Activated CD4-positive, alpha-beta T cell treated with anti-CD3 and anti-CD28 coated beads, Interleukin-2, amount 50 U/mL, for 1 hour (primary cell): Measurements from ENCODE around the gene CORO1C.
A peak's percentile ranks its signal among the peaks of the same experiment; 100 is the strongest.
"Not testable (repeated sequence)": the region's sequence is repeated elsewhere in the genome, so short reads cannot be mapped to it uniquely, and the experiment has no call there.

ENCODE experiments used
- DNase-seq: peaks from one replicate; pipeline ENCODE4 v3.0.0-alpha.2; 2020

Gene CORO1C

GRCh38 chr12:108731105-108731865 is at the start of gene CORO1C:
TSS of gene CORO1C (minus strand) at chr12:108731518. CDS start at chr12:108701318, 30,200 bp downstream.
- peak; percentile 94 for DNase-seq

- no peak for DNase-seq
These were observed 48.8 kb upstream of the CORO1C start for GRCh38 chr12:108779998-108780688.

DNA sequence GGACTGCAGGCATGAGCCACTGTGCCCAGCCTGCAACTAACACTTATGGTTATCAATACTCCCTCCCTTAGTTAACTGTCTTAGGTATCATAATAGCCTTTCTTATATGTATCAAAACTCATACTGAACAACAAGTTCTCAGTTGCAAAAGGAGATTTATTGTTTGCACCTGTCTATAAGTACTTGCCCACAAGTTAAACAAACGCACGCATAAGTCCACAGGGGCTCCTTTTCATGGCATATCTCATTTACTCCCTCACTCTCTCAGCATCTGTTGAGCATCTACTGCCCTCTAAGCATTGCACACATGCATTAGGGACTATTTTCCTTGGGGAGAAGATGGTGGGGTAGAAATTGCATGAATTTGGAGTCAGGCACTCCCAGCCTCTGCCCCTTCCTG is 46.7 kb upstream of the CORO1C start:
- DNase-seq: no peak

DNA sequence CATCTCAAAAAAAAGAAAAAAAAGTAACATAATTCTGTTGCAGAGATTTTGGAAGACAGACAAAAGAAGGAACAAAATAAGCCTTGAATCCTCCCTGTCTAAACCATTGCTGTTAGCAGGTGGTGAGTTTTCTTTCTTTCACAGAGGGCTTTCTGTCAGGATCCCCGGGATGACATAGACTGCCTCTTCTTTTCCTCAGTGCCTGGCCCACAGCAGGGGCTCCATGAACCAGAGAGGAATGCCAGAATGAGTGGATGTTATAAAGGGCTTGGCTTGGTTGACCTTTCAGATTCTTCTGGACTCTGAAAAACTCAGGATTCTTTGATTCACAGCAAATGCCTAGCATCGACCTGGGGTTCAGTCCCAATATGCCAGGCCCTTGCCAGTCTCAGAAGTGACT is 45.8 kb upstream of the CORO1C start:
- DNase-seq: no peak

- no peak for DNase-seq
These were observed 42.8 kb upstream of the CORO1C start for GRCh38 chr12:108773798-108774788.

DNA sequence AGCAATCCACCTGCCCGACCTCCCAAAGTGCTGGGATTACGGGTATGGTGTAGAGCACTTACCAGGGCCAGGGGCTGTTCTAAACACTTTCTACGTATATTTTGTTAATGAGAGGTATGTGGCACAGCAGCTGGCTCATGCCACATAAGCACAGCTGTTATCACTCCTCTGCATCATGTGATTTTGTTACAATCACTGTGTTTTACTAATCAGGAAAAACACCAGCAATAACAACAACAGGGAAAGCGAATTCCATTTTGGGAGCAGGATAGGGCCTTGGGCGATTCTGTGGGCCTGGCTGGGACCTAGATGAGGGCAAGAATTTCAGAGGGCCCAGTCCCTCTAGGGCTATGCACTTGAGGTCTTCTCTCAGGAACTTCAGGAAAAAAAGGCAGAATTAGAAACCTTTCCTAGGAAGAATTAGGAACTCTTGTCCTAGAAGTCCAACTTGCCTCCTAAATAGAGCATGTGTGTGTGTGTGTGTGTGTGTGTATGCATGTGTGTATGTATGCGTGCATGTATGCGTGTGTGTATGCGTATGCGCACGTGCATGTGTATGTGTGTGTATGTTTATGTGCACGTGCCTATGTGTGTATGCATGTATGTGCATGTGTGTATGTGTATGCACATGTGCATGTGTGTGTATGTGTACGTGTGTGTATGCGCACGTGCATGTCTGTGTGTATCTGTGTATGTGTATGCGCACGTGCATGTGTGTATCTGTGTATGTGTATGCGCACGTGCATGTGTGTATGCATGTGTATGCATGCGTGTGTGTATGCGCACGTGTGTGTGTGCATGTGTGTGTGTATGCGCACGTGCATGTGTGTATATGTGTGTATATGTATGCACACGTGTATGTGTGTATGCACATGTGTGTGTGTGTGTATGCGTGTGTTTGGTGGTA is 41.8 kb upstream of the CORO1C start:
- DNase-seq: no peak

DNA sequence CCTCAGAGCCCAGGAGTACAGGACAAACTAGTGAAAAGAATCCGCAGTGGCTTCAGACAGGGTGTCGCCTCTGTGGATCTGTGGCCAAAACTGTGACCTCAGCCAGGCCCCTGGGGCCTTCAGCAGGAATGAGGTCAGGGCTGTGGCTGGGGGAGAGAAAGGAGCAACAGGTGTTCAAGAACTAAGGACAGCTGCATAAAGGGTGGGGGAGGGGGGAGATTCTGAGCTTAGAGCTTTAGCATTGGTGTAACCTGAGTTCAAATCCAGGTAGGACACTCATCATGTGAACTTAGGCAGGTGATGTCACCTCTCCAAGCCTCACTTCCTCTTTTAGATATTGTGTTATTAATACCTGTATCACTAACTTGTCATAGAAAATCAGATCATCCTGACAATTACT is 40.9 kb upstream of the CORO1C start:
- DNase-seq: no peak

DNA sequence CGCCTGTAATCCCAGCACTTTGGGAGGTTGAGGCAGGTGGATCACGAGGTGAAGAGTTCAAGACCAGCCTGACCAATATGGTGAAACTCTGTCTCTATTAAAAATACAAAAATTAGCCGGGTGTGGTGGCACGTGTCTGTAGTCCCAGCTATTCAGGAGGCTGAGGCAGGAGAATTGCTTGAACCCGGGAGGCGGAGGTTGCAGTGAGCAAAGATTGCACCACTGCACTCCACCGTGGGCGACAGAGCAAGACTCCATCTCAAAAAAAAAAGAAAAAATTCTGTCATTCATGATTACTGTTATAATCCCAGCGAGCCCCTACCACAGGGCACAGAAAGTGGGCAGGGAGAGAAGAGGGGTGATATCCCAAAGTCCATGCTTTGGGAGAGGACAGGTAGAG is 40.5 kb upstream of the CORO1C start:
- DNase-seq: not testable (repeated sequence)

DNA sequence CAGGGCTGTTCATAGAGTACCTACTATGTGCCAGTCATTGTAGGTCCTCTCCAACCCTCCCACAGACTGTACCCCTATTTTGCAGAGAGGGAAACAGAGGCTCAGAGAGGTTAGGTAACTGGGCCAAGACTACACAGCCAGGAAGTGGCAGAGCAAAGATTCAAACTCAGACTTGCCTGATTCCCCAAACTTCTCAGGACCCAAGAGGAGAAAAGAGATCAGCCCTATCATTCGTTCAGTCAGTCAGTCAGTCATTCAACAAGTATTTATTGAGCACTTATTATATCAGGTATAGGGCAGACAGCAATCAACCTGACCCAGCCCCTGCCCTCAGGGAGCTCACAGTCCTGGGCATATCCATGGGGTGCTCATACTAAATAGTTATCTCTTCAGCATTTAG is 39.6 kb upstream of the CORO1C start:
- no peak for DNase-seq

DNA sequence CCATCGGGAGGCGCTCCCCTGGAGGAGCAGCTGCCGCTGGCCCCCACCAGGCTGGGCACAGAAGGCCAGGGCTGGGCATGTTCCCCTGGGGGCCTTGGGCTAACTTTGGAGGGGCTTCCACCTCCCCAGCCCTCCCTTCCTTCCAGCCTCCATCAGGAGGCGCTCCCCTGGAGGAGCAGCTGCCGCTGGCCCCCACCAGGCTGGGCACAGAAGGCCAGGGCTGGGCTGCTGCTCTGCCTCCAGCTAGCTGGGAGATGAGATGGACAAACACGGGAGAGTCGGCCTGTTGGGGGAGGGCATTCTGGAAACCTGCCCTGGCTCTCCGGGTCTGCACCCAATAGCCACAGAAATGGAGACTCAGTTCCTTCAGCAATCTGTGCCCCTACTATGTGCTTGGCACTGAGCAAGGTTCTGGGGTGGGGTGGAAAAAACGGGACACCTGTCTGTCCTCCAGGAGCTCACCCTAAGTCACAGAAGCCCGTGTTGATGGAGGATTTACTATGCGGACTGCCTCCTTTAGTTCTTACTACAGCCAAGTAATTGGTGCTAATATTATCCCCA is 39.0 kb upstream of the CORO1C start:
- DNase-seq: no peak

GRCh38 chr12:108768591-108769500 is 37.5 kb upstream of the CORO1C start:
- no peak for DNase-seq

GRCh38 chr12:108766294-108766693 is 35.0 kb upstream of the CORO1C start:
- no peak for DNase-seq

DNA sequence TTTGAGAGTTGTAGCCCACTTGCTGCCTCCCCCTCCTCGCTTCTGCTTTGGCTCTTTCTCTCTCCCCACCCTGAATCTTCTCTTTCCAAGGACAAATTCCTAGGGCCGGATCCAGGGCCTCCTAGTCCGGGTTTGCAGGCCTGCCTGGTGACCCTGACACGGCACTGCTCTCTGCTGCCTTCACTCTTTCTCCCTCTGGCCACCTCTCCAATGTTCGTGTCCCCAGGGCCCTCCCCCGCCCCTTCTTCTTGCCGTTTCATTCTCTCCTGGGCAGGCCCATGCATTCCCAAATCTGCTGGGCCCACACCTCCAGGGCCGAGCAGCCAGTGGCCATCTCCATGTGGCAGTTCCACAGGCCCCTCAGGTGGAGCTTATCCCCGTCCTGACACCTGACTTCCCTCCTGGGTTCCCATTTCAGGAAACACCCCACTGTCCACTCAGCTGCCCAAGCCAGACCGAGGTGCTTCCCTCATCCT is 34.0 kb upstream of the CORO1C start:
- no peak for DNase-seq

DNA sequence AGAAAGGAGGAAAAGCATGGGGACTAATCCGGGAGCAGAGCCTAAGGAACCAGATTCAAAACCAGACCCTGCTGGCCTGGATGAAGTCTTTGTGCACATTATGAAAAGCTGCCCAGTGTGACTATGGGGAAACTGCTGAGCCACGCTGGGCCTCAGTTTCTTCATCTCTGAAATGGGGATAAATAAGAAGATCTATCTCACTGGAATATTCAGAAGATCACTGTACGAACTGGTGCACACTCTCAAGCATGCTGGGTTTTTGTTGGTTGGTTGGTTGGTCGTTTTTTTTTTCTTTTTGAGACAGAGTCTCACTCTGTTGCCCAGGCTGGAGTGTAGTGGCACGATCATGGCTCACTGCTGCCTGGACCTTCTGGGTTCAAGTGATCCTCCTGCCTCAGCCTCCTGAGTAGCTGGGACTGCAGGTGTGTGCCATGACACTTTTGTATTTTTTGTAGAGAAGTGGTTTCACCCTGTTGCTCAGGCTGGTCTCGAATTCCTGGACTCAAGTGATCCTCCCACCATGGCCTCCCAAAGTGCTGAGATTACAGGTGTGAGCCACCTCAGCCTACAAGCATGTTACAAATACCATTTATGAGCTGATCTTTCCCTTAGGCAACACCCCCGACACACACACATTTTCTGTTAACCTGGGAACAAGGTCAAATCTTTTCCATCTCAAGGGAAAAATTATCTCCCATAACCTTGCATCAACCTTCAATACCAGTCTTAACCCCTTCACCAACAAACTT is 33.4 kb upstream of the CORO1C start:
- no peak for DNase-seq

GRCh38 chr12:108761226-108761625 is 29.9 kb upstream of the CORO1C start:
- DNase-seq: no peak

DNA sequence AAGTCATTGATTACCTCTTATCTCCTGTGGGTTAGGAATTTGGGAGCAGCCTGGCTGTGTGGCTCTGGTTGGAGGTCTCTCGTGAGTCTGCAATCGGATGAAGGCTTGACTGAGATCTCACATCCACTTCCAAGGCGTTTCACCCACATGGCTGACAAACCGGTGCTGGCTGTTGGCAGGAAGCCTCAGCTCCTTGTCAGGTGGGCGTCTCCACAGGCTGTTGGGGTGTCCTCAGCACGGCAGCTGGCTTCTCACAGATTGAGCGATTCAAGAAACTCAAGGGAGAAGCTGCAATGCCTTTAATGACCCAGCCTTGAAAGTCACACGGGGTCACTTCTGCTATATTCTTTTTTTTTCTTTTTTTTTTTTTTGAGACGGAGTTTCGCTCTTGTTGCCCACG is 28.6 kb upstream of the CORO1C start:
- no peak for DNase-seq

GRCh38 chr12:108757856-108758255 is 26.5 kb upstream of the CORO1C start:
- no peak for DNase-seq

DNA sequence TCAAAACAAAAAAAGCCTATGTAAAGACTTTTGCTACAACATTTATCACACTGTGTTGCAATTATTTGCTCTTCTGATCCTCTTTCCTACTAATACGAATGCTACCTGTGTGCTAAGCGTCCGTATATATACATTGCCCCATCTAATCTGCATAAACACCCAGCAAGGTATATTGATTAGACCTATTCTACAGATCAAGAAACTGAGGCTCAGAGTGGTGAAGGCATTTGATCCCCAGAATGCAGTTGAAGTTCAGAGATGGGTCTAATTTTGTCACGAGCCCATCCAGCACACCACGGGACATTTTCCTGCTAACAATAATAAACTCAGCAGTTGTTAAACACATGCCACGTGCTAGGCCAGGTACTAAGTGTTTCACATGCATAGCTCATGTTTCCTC is 25.1 kb upstream of the CORO1C start:
- DNase-seq: no peak

DNA sequence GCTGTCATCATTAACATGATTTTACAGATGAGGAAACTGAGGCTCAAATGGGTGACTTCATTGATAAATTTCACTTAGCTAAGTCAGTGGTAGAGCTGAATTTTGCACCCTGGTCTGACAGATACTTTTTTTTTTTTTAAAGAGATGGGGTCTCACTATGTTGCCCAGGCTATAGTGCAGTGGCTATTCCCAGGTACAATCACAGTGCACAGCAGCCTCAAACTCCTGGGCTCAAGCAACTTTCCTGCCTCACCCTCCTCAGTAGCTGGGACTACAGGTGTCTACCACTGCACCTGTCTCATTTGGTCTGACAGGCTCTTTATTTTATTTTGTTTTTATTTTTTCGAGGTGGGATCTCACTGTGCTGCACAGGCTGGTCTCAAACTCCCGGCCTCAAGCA is 24.2 kb upstream of the CORO1C start:
- DNase-seq: no peak

DNA sequence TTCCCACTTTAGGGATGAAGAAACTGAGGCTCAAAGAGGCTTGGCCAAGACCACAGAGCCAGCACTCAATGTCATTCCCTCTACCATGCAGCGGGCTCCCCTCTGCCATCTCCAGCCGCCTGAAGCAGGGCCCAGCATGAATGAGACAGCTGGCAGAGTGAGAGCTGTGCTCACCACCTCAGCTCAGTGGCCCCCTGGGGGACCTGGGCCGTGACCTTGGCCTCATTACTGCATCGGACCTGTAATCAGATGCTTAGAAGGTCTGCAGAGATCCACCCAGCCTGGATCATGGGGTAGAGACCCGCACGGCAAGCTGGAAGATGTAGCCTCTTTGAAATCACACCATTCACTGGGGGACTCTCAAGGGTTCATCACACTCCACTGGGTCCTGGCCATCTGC is 22.7 kb upstream of the CORO1C start:
- no peak for DNase-seq
